Neural cell (in vitro differentiated cells): Measurements from ENCODE around the gene MCFD2. TPM values are rescaled to one million over a fixed set of nuclear protein-coding genes. Genes with fewer than 3 reads are reported as not detected.

Experiments
- H2AFZ ChIP-seq: fragments of 200-600, 300-800 bp; sonication (generic), shearing (Covaris generic); 2 replicates; pipeline ENCODE4 v1.6.0; 2014; ENCODE audit warnings: low read depth, mild to moderate bottlenecking, antibody characterized with exemption, low read length, moderate library complexity
- H3F3A ChIP-seq: fragments of 200-600 bp; shearing (Covaris generic); 2 replicates; pipeline ENCODE4 v1.6.1; 2016; ENCODE audit warnings: mild to moderate bottlenecking, moderate library complexity, mixed read lengths, antibody characterized with exemption, low read length; ENCODE audit not compliant: insufficient read depth, poor library complexity, severe bottlenecking
- H3K27ac ChIP-seq: fragments of 200-600, 300-800 bp; sonication (generic), shearing (Covaris generic); 2 replicates; pipeline ENCODE4 v1.5.1; 2014; ENCODE audit warnings: mild to moderate bottlenecking, low read length, moderate library complexity
- H3K27me3 ChIP-seq: fragments of 300-800, 200-600 bp; sonication (generic), shearing (Covaris generic); 2 replicates; pipeline ENCODE4 v1.6.0; 2014; ENCODE audit warnings: mild to moderate bottlenecking, low read depth, low read length, moderate library complexity; ENCODE audit not compliant: insufficient read depth
- H3K36me3 ChIP-seq: fragments of 300-800, 200-600 bp; sonication (generic), shearing (Covaris generic); 2 replicates; pipeline ENCODE4 v1.5.1; 2014; ENCODE audit warnings: mild to moderate bottlenecking, antibody characterized with exemption, low read length, moderate library complexity; ENCODE audit not compliant: insufficient read depth
- H3K4me2 ChIP-seq: fragments of 300-800, 200-600 bp; sonication (generic), shearing (Covaris generic); 2 replicates; pipeline ENCODE4 v1.6.0; 2014; ENCODE audit warnings: mild to moderate bottlenecking, low read length
- H3K4me3 ChIP-seq: fragments of 300-800, 200-600 bp; sonication (generic), shearing (Covaris generic); 2 replicates; pipeline ENCODE4 v1.5.1; 2014; ENCODE audit warnings: mild to moderate bottlenecking, low read length, moderate library complexity
- H3K79me2 ChIP-seq: fragments of 200-600 bp; shearing (Covaris generic); replicated peaks from 2 replicates; pipeline ENCODE4 v1.6.0; 2014; ENCODE audit warnings: mild to moderate bottlenecking, low read length, moderate library complexity; ENCODE audit not compliant: insufficient read depth
- H3K9ac ChIP-seq: fragments of 300-800, 200-600 bp; sonication (generic), shearing (Covaris generic); 2 replicates; pipeline ENCODE4 v1.6.1; 2016; ENCODE audit warnings: mild to moderate bottlenecking, low read length, mixed read lengths
- H3K9me2 ChIP-seq: fragments of 200-600 bp; shearing (Covaris generic); 2 replicates; pipeline ENCODE4 v1.6.1; 2016; ENCODE audit warnings: mild to moderate bottlenecking, low read length, mixed read lengths; ENCODE audit not compliant: insufficient read depth
- H3K9me3 ChIP-seq: fragments of 200-600, 300-800 bp; sonication (generic), shearing (Covaris generic); 2 replicates; pipeline ENCODE4 v1.6.1; 2016; ENCODE audit warnings: mild to moderate bottlenecking, mixed run types, low read length, moderate library complexity, mixed read lengths
- H4K20me1 ChIP-seq: fragments of 200-600 bp; shearing (Covaris generic); 2 replicates; pipeline ENCODE4 v1.6.1; 2016; ENCODE audit warnings: mild to moderate bottlenecking, mixed run types; ENCODE audit not compliant: insufficient read depth
- CTCF ChIP-seq: fragments of 450-650 bp; IDR thresholded peaks from 2 replicates; pipeline ENCODE4 v1.5.1; 2014; ENCODE audit warnings: antibody characterized with exemption, mild to moderate bottlenecking, moderate library complexity; ENCODE audit not compliant: poor library complexity, severe bottlenecking
- EP300 ChIP-seq: fragments of 450-650 bp; conservative IDR thresholded peaks from 2 replicates; pipeline ENCODE4 v1.6.1; 2014; ENCODE audit warnings: antibody characterized with exemption, mild to moderate bottlenecking, moderate library complexity; ENCODE audit not compliant: poor library complexity, severe bottlenecking
- EZH2 ChIP-seq: fragments of 200-600, 300-800 bp; shearing (Covaris generic), sonication (generic); IDR thresholded peaks from 2 replicates; pipeline ENCODE4 v1.6.1; 2014; ENCODE audit warnings: antibody characterized with exemption, low read length, borderline replicate concordance, mild to moderate bottlenecking; ENCODE audit not compliant: insufficient read depth, poor library complexity, severe bottlenecking
- MXI1 ChIP-seq: fragments of 450-650 bp; conservative IDR thresholded peaks from 2 replicates; pipeline ENCODE4 v1.6.1; 2014; ENCODE audit warnings: antibody characterized with exemption, mild to moderate bottlenecking; ENCODE audit not compliant: poor library complexity, severe bottlenecking
- POLR2AphosphoS5 ChIP-seq: IDR thresholded peaks from 2 replicates; pipeline ENCODE4 v1.6.1; 2012
- RAD21 ChIP-seq: fragments of 450-650 bp; conservative IDR thresholded peaks from 2 replicates; pipeline ENCODE4 v1.6.1; 2014; ENCODE audit warnings: antibody characterized with exemption, mild to moderate bottlenecking, moderate library complexity
- SMC3 ChIP-seq: fragments of 450-650 bp; conservative IDR thresholded peaks from 2 replicates; pipeline ENCODE4 v1.6.1; 2014; ENCODE audit warnings: antibody characterized with exemption, mild to moderate bottlenecking, moderate library complexity; ENCODE audit not compliant: poor library complexity
- TAF1 ChIP-seq: IDR thresholded peaks from 2 replicates; pipeline ENCODE4 v1.6.1; 2012; ENCODE audit warnings: low read depth
- polyA plus RNA-seq: library from polyadenylated mRNA; depleted of rRNA; stranded (reverse); fragments of >200 nt; gene quantifications from 2 replicates; pipeline ENCODE4 v1.2.3, GENCODE V29; 2014
- TF ChIP-seq, protein P1 (sequence below): IDR thresholded peaks from 2 replicates; pipeline ENCODE4 v1.6.1; 2012; ENCODE audit warnings: borderline replicate concordance

Gene MCFD2
- polyA plus RNA-seq, 1 donor from 2014 or later: 78.8 TPM

DNA sequence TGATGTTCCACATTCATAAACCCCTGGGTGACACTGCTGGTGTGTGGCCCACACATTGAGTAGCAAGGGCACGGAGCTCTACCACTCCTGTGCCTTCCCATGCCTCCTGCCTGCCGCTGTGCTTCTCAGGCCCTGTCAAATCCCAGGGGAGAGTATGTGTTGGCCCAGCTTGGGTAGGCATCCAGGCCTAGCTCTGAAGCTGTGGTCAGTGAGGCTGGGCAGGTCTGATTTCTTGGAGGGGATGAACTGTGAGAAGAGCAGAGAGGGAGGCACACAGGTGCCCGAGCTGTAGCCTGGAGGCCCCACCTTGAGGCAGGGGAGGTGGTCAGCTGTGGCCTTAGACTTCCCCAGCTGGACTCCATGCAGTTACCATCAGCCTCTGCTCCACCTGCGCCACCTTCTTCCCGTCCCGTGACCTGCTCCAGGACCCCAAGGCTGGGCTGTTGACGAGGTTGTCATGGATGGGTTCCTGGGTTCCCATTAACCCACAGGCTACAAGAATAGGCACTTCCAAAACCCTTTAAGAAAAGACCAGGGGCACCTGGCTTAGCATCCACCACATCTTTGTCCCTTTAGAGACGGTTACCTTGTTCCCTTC lies 23.6 kb downstream of the MCFD2 start:
- Histone ChIP-seq H3K9me2 (no peaks in the 10 kb centered on the region), H3K79me2 (no peaks in the 10 kb centered on the region), H3K36me3 (no peaks in the 10 kb centered on the region), H2AFZ (no peak overlapping the region), H3F3A (no peaks in the 10 kb centered on the region), H3K9me3 (no peaks in the 10 kb centered on the region), H3K4me3 (no peak overlapping the region), H3K27ac (no peak overlapping the region), H4K20me1 (no peaks in the 10 kb centered on the region), H3K9ac (no peak overlapping the region), H3K27me3 (no peaks in the 10 kb centered on the region), H3K4me2 (no peak overlapping the region)
- TF ChIP-seq RAD21: no peak
- TF ChIP-seq SMC3: no peak
- no peak for TF ChIP-seq CTCF
- TF ChIP-seq POLR2AphosphoS5: no peak
- TF ChIP-seq, protein P1, sequence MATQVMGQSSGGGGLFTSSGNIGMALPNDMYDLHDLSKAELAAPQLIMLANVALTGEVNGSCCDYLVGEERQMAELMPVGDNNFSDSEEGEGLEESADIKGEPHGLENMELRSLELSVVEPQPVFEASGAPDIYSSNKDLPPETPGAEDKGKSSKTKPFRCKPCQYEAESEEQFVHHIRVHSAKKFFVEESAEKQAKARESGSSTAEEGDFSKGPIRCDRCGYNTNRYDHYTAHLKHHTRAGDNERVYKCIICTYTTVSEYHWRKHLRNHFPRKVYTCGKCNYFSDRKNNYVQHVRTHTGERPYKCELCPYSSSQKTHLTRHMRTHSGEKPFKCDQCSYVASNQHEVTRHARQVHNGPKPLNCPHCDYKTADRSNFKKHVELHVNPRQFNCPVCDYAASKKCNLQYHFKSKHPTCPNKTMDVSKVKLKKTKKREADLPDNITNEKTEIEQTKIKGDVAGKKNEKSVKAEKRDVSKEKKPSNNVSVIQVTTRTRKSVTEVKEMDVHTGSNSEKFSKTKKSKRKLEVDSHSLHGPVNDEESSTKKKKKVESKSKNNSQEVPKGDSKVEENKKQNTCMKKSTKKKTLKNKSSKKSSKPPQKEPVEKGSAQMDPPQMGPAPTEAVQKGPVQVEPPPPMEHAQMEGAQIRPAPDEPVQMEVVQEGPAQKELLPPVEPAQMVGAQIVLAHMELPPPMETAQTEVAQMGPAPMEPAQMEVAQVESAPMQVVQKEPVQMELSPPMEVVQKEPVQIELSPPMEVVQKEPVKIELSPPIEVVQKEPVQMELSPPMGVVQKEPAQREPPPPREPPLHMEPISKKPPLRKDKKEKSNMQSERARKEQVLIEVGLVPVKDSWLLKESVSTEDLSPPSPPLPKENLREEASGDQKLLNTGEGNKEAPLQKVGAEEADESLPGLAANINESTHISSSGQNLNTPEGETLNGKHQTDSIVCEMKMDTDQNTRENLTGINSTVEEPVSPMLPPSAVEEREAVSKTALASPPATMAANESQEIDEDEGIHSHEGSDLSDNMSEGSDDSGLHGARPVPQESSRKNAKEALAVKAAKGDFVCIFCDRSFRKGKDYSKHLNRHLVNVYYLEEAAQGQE: no peak
- TF ChIP-seq EZH2: no peak
- TF ChIP-seq MXI1: no peak
- no peak for TF ChIP-seq EP300
- no peak for TF ChIP-seq TAF1

GRCh38 chr2:46888421-46888952 lies 27.1 kb downstream of the MCFD2 start:
- Histone ChIP-seq H4K20me1 (no peaks in the 10 kb centered on the region), H3K4me3 (no peak overlapping the region), H3K9ac (peak overlapping the region; percentile 18), H3K27ac (no peak overlapping the region), H3K9me3 (no peaks in the 10 kb centered on the region), H3K27me3 (no peaks in the 10 kb centered on the region), H3K9me2 (no peaks in the 10 kb centered on the region), H2AFZ (no peak overlapping the region), H3K36me3 (no peaks in the 10 kb centered on the region), H3K79me2 (no peaks in the 10 kb centered on the region), H3F3A (no peaks in the 10 kb centered on the region), H3K4me2 (no peak overlapping the region)
- no peak for TF ChIP-seq RAD21
- no peak for TF ChIP-seq POLR2AphosphoS5
- TF ChIP-seq SMC3: no peak
- TF ChIP-seq MXI1: no peak
- no peak for TF ChIP-seq EZH2
- TF ChIP-seq CTCF: no peak
- TF ChIP-seq TAF1: no peak
- no peak for TF ChIP-seq EP300
- TF ChIP-seq, protein P1: no peak
